GM12891 (cell line): ENCODE results near the gene FGFBP2.

Experiments
- POLR2A ChIP-seq: IDR thresholded peaks from 2 replicates; pipeline ENCODE4 v1.6.1; 2011; ENCODE audit warnings: low read depth, low read length, control low read depth
- POLR2AphosphoS5 ChIP-seq: IDR thresholded peaks from 2 replicates; pipeline ENCODE4 v1.6.1; 2011; ENCODE audit warnings: low read depth, low read length, control low read depth
- POU2F2 ChIP-seq: IDR thresholded peaks from 2 replicates; pipeline ENCODE4 v1.6.1; 2011; ENCODE audit warnings: low read depth, mild to moderate bottlenecking, control low read depth, low read length, moderate library complexity
- TAF1 ChIP-seq: IDR thresholded peaks from 2 replicates; pipeline ENCODE4 v1.6.1; 2011; ENCODE audit warnings: low read depth, low read length, control low read depth

GRCh38 chr4:16000708-16001483 lies 37.9 kb upstream of the FGFBP2 start:
- no peak for TF ChIP-seq POLR2A
- no peak for TF ChIP-seq POLR2AphosphoS5
- TF ChIP-seq POU2F2 = no peak
- TF ChIP-seq TAF1 = no peak
